Neural cell (in vitro differentiated cells): Measurements from ENCODE around the gene PTH1R. TPM values are rescaled to one million over a fixed set of nuclear protein-coding genes. Genes with fewer than 3 reads are reported as not detected.

Source experiments
- H2AFZ ChIP-seq: fragments of 200-600, 300-800 bp; sonication (generic), shearing (Covaris generic); 2 replicates; pipeline ENCODE4 v1.6.0; 2014; ENCODE audit warnings: low read depth, mild to moderate bottlenecking, antibody characterized with exemption, low read length, moderate library complexity
- H3F3A ChIP-seq: fragments of 200-600 bp; shearing (Covaris generic); 2 replicates; pipeline ENCODE4 v1.6.1; 2016; ENCODE audit warnings: mild to moderate bottlenecking, moderate library complexity, mixed read lengths, antibody characterized with exemption, low read length; ENCODE audit not compliant: insufficient read depth, poor library complexity, severe bottlenecking
- H3K27ac ChIP-seq: fragments of 200-600, 300-800 bp; sonication (generic), shearing (Covaris generic); 2 replicates; pipeline ENCODE4 v1.5.1; 2014; ENCODE audit warnings: mild to moderate bottlenecking, low read length, moderate library complexity
- H3K27me3 ChIP-seq: fragments of 300-800, 200-600 bp; sonication (generic), shearing (Covaris generic); 2 replicates; pipeline ENCODE4 v1.6.0; 2014; ENCODE audit warnings: mild to moderate bottlenecking, low read depth, low read length, moderate library complexity; ENCODE audit not compliant: insufficient read depth
- H3K36me3 ChIP-seq: fragments of 300-800, 200-600 bp; sonication (generic), shearing (Covaris generic); 2 replicates; pipeline ENCODE4 v1.5.1; 2014; ENCODE audit warnings: mild to moderate bottlenecking, antibody characterized with exemption, low read length, moderate library complexity; ENCODE audit not compliant: insufficient read depth
- H3K4me2 ChIP-seq: fragments of 300-800, 200-600 bp; sonication (generic), shearing (Covaris generic); 2 replicates; pipeline ENCODE4 v1.6.0; 2014; ENCODE audit warnings: mild to moderate bottlenecking, low read length
- H3K4me3 ChIP-seq: fragments of 300-800, 200-600 bp; sonication (generic), shearing (Covaris generic); 2 replicates; pipeline ENCODE4 v1.5.1; 2014; ENCODE audit warnings: mild to moderate bottlenecking, low read length, moderate library complexity
- H3K79me2 ChIP-seq: fragments of 200-600 bp; shearing (Covaris generic); replicated peaks from 2 replicates; pipeline ENCODE4 v1.6.0; 2014; ENCODE audit warnings: mild to moderate bottlenecking, low read length, moderate library complexity; ENCODE audit not compliant: insufficient read depth
- H3K9ac ChIP-seq: fragments of 300-800, 200-600 bp; sonication (generic), shearing (Covaris generic); 2 replicates; pipeline ENCODE4 v1.6.1; 2016; ENCODE audit warnings: mild to moderate bottlenecking, low read length, mixed read lengths
- H3K9me2 ChIP-seq: fragments of 200-600 bp; shearing (Covaris generic); 2 replicates; pipeline ENCODE4 v1.6.1; 2016; ENCODE audit warnings: mild to moderate bottlenecking, low read length, mixed read lengths; ENCODE audit not compliant: insufficient read depth
- H3K9me3 ChIP-seq: fragments of 200-600, 300-800 bp; sonication (generic), shearing (Covaris generic); 2 replicates; pipeline ENCODE4 v1.6.1; 2016; ENCODE audit warnings: mild to moderate bottlenecking, mixed run types, low read length, moderate library complexity, mixed read lengths
- H4K20me1 ChIP-seq: fragments of 200-600 bp; shearing (Covaris generic); 2 replicates; pipeline ENCODE4 v1.6.1; 2016; ENCODE audit warnings: mild to moderate bottlenecking, mixed run types; ENCODE audit not compliant: insufficient read depth
- CTCF ChIP-seq: fragments of 450-650 bp; IDR thresholded peaks from 2 replicates; pipeline ENCODE4 v1.5.1; 2014; ENCODE audit warnings: antibody characterized with exemption, mild to moderate bottlenecking, moderate library complexity; ENCODE audit not compliant: poor library complexity, severe bottlenecking
- EP300 ChIP-seq: fragments of 450-650 bp; conservative IDR thresholded peaks from 2 replicates; pipeline ENCODE4 v1.6.1; 2014; ENCODE audit warnings: antibody characterized with exemption, mild to moderate bottlenecking, moderate library complexity; ENCODE audit not compliant: poor library complexity, severe bottlenecking
- EZH2 ChIP-seq: fragments of 200-600, 300-800 bp; shearing (Covaris generic), sonication (generic); IDR thresholded peaks from 2 replicates; pipeline ENCODE4 v1.6.1; 2014; ENCODE audit warnings: antibody characterized with exemption, low read length, borderline replicate concordance, mild to moderate bottlenecking; ENCODE audit not compliant: insufficient read depth, poor library complexity, severe bottlenecking
- MXI1 ChIP-seq: fragments of 450-650 bp; conservative IDR thresholded peaks from 2 replicates; pipeline ENCODE4 v1.6.1; 2014; ENCODE audit warnings: antibody characterized with exemption, mild to moderate bottlenecking; ENCODE audit not compliant: poor library complexity, severe bottlenecking
- POLR2AphosphoS5 ChIP-seq: IDR thresholded peaks from 2 replicates; pipeline ENCODE4 v1.6.1; 2012
- RAD21 ChIP-seq: fragments of 450-650 bp; conservative IDR thresholded peaks from 2 replicates; pipeline ENCODE4 v1.6.1; 2014; ENCODE audit warnings: antibody characterized with exemption, mild to moderate bottlenecking, moderate library complexity
- REST ChIP-seq: IDR thresholded peaks from 2 replicates; pipeline ENCODE4 v1.6.1; 2012; ENCODE audit warnings: borderline replicate concordance
- SMC3 ChIP-seq: fragments of 450-650 bp; conservative IDR thresholded peaks from 2 replicates; pipeline ENCODE4 v1.6.1; 2014; ENCODE audit warnings: antibody characterized with exemption, mild to moderate bottlenecking, moderate library complexity; ENCODE audit not compliant: poor library complexity
- TAF1 ChIP-seq: IDR thresholded peaks from 2 replicates; pipeline ENCODE4 v1.6.1; 2012; ENCODE audit warnings: low read depth
- polyA plus RNA-seq: library from polyadenylated mRNA; depleted of rRNA; stranded (reverse); fragments of >200 nt; gene quantifications from 2 replicates; pipeline ENCODE4 v1.2.3, GENCODE V29; 2014

Gene PTH1R
- polyA plus RNA-seq, 1 donor from 2014 or later, result not detected

DNA sequence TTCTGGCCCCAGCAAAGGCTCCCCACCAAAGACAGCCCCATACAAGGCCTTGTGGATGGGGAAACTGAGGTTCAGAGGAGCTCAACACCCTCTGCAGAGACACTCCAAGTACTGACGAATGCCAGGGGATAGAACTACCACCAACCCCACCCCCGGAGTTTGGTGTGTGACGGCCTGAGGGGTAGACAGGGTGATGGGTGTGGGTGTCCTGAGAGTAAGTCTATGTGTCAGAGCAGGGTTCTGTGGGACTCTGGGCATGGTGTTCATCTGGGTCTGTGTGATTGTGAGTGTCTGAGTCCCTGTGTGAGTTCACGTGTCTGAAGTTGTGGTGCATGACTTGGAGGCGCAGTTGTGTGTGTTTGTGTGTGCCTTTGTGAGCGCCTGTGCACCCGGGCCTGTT is 7.4 kb downstream of the PTH1R start:
- no peak overlapping the region for H3K27ac ChIP-seq
- H3K4me3 ChIP-seq, result no peak overlapping the region
- H3K4me2 ChIP-seq, result no peak overlapping the region

DNA sequence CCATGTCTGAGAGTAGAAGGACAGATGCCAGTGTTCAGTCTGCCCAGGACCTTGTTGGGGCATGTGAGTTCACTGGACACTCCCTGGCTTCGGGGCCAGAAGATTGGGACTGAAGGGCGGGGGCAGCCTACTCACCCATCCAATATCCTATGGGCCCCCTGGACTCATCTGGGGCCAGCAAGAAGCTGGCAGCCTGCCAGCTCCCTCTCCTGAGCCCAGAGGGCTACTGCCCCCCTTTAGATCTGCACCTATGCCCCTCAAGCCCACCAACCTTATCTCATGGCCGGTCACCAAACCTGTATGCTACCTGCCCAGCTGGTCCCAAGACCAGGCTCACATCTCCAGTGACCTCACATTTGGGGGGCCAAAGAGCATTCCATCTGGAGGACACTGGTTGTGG is 8.1 kb downstream of the PTH1R start:
- TF ChIP-seq SMC3 (no peak), RAD21 (no peak), TAF1 (no peak), POLR2AphosphoS5 (no peak), MXI1 (no peak), CTCF (no peak), EP300 (no peak), REST (no peak), EZH2 (no peak)
- no peaks in the 10 kb centered on the region for H4K20me1 ChIP-seq
- H3K9me2 ChIP-seq, result no peaks in the 10 kb centered on the region
- no peak overlapping the region for H2AFZ ChIP-seq
- no peaks in the 10 kb centered on the region for H3K9me3 ChIP-seq
- no peak overlapping the region for H3K27ac ChIP-seq
- H3K27me3 ChIP-seq, result peaks cover 44% of the 10 kb centered on the region
- H3K36me3 ChIP-seq, result no peaks in the 10 kb centered on the region
- no peak overlapping the region for H3K4me2 ChIP-seq
- no peak overlapping the region for H3K9ac ChIP-seq
- H3K4me3 ChIP-seq, result no peak overlapping the region
- no peaks in the 10 kb centered on the region for H3F3A ChIP-seq
- no peaks in the 10 kb centered on the region for H3K79me2 ChIP-seq

More for the DNA sequence above, 7.4 kb downstream of the PTH1R start:
- H3K9me2 ChIP-seq, result no peaks in the 10 kb centered on the region
- H3K36me3 ChIP-seq, result no peaks in the 10 kb centered on the region
- no peaks in the 10 kb centered on the region for H3F3A ChIP-seq
- no peak overlapping the region for H3K9ac ChIP-seq
- H2AFZ ChIP-seq, result no peak overlapping the region
- no peaks in the 10 kb centered on the region for H3K9me3 ChIP-seq
- peaks cover 45% of the 10 kb centered on the region for H3K27me3 ChIP-seq
- no peak for TF ChIP-seq POLR2AphosphoS5
- TF ChIP-seq TAF1, result no peak
- no peak for TF ChIP-seq SMC3
- no peak for TF ChIP-seq RAD21
- no peak for TF ChIP-seq EZH2
- no peak for TF ChIP-seq EP300
- no peaks in the 10 kb centered on the region for H3K79me2 ChIP-seq
- no peaks in the 10 kb centered on the region for H4K20me1 ChIP-seq
